HG02938 (cell line): ENCODE measurements around the gene ANXA2R.

ENCODE experiments used
- ATAC-seq: cut with Tn5 transposase; IDR thresholded peaks from one replicate; pipeline ENCODE4 v1.9.1; 2021; ENCODE audit warnings: mild to moderate bottlenecking, moderate library complexity; ENCODE audit not compliant: unreplicated experiment

ANXA2R gene

DNA sequence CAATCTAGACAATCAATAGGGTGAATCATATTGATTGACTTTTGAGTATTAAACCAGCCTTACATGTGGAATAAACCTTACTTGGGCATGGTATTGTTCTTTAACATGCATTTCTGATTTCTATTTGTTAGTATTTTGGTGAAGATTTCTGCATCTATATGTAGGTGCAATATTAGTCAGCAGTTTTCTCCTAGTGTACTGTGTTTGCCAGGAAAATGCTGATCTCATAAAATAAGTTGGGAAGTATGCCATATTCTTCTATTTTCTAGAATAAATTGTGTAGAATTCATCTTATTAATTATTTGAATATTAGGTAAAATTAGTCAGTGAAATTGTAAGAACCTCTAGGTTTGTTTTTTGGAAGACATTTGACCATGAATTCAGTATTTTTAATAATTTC is 38.4 kb downstream of the ANXA2R start:
- ATAC-seq: no peak

DNA sequence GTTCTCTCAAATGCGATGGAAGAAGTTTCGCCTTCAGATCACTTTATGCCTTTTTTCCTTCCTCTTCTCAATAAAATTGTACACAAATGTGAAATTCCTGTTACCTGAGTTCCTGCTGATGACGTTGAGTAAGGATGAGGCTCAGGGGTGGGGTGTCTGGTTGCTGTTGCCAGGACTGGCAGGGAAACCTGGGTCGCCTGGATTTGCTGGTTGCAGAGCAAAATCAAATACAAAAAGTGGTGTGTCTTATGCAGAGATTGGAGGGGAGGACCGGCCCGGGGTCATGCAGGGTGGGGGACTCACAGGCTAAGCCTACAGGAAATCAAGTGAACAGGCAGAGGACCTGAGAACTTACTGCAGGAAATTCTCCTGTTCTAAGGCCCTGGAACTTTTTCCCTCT is 39.2 kb downstream of the ANXA2R start:
- no peak for ATAC-seq

- ATAC-seq: no peak
Observed at GRCh38 chr5:43000111-43000840, 39.8 kb downstream of the ANXA2R start.

GRCh38 chr5:42995360-42995751 is 44.8 kb downstream of the ANXA2R start:
- ATAC-seq: no peak

GRCh38 chr5:42994555-42995359 is 45.4 kb downstream of the ANXA2R start:
- ATAC-seq: peak; percentile 40

DNA sequence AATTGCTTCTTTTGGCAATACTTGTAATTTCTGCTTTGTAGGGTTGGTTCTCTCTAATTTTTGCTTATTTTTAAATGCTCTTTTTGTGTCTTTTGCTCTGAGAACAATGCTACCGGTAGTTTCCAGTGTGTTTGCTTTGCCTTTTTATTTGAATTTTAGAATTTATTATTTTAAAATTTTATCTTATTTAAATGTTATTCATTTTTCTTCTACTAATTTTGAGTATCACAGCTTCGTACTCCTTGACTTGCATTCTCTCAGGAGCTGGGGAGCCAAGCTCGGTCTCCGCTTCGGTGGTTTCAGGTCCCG is 45.9 kb downstream of the ANXA2R start:
- no peak for ATAC-seq

DNA sequence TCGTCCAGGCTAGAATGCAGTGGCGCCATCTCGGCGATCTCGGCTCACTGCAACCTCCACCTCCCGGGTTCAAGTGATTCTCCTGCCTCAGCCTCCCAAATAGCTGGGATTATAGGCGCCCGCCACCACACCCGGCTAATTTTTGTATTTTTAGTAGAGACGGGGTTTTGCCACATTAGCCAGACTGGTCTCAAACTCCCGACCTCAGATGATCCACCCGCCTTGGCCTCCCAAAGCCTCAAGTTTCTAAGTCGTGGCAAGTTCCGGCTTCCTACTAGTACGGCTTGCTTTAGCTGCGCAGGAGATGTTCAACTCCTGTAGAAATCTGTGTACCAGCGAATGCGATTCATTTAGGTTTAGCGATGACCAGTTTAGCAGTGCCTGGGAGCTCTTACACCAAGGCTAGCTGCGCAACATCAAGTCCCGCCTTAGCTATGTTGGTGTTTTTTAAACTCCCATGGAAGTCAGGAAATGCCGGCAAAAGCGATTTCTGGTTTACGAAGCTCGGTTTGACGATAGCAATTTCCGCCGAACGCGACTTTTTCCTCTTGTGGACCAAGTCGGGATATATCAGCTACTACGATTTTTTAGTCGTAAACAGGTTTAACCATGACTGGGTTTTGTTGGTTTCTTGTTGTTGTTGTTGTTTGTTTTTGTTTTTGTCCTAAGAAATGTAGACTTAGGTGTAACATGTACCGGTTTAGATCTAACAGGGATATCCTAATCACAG is 46.4 kb downstream of the ANXA2R start:
- ATAC-seq: peak; percentile 5

GRCh38 chr5:42992088-42992879 is 47.8 kb downstream of the ANXA2R start:
- ATAC-seq: peak; percentile 34

DNA sequence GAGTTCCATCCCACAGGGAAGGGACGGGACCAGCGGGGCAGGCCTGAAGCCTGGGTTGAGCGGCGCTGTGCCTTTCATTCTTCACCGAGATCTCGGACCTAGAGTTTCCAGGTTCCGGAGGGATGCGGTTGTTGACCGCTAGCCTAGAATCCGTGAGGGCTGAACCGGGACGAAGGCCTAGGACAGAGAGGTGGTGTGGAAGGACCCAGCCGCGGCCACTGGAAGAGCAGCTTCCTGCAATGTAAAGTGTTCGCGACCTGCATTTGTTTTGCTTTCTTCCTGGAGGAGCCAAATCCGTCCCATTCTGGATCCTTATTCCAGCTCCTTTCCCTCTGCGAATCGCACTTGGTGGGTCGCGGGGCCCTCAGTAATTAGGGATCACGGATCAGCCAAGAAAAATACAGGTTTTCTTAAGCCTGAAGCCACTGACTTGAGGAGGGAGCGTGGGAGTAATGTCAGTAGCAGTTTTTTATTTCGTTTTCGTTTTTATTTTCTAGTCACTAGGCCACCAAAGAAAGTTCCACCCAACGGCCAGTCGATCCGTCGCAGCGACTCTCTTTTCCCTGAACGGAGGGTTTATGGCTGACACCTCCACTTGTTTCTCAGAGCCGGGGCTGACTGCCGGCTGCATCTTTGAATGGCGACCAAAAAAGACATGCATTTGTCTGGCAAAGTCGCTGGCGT is 48.6 kb downstream of the ANXA2R start:
- peak; percentile 26 for ATAC-seq

GRCh38 chr5:42990892-42991291 is 49.2 kb downstream of the ANXA2R start:
- ATAC-seq: no peak
